ENCODE measurements around the gene MRPL19.
"Not testable (repeated sequence)": the region's sequence is repeated elsewhere in the genome, so short reads cannot be mapped to it uniquely, and the experiment has no call there.

Gene MRPL19

DNA sequence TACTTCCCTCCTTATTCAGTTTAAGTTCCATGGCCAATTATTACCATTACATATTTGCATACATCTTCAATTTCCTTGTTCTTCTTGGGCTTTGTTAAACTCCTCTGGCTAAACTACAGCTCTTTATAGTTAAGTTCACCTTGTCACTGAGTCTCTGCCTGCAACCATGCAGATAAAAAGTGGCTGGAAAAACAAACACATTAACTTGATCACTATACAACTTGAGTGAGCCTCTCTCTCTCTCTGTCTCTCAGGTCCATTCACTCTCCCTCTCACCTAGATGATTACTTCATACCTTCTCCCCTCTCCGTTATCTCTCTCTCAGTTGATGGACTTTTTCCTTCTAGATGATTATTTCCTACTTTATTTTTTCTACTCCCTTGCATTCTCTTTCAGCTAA is 33.8 kb downstream of the MRPL19 start:
- TF ChIP-seq, protein P1, sequence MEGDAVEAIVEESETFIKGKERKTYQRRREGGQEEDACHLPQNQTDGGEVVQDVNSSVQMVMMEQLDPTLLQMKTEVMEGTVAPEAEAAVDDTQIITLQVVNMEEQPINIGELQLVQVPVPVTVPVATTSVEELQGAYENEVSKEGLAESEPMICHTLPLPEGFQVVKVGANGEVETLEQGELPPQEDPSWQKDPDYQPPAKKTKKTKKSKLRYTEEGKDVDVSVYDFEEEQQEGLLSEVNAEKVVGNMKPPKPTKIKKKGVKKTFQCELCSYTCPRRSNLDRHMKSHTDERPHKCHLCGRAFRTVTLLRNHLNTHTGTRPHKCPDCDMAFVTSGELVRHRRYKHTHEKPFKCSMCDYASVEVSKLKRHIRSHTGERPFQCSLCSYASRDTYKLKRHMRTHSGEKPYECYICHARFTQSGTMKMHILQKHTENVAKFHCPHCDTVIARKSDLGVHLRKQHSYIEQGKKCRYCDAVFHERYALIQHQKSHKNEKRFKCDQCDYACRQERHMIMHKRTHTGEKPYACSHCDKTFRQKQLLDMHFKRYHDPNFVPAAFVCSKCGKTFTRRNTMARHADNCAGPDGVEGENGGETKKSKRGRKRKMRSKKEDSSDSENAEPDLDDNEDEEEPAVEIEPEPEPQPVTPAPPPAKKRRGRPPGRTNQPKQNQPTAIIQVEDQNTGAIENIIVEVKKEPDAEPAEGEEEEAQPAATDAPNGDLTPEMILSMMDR (IDR thresholded peaks at IDR 0.05; ENCODE audit: low read length, missing control alignments) = no peak
- H3K4me3 ChIP-seq (replicated peaks; ENCODE audit: low read depth, low read length) = no peak overlapping the region
- no peak for DNase-seq (ENCODE audit: low read depth)

GRCh38 chr2:75683430-75683829 is 36.8 kb downstream of the MRPL19 start:
- not testable (repeated sequence) for DNase-seq (ENCODE audit: low read depth); H3K4me3 ChIP-seq (replicated peaks; ENCODE audit: low read depth, low read length)

DNA sequence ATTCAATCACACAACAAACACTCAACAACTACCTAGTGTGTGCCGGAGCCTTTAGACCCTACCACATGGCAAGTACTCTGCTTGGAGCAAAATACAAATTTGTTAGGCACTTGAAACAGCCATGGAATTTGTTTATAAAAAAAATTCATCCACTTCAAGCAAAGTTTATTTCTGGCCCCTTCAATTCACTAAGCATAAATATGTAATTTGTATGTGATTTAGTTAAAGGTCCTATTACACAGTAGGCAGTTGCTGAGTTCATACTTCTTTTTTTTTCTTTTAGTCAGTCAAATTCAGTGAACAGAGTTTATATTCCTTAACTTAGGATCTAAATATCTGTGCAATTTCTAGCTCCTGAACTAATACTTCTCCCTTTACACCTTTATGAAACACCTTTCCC is 41.6 kb downstream of the MRPL19 start:
- H3K4me3 ChIP-seq (replicated peaks; ENCODE audit: low read depth, low read length) = no peak overlapping the region
- no peak for DNase-seq (ENCODE audit: low read depth)
- TF ChIP-seq, protein P1 (IDR thresholded peaks at IDR 0.05; ENCODE audit: low read length, missing control alignments) = no peak

DNA sequence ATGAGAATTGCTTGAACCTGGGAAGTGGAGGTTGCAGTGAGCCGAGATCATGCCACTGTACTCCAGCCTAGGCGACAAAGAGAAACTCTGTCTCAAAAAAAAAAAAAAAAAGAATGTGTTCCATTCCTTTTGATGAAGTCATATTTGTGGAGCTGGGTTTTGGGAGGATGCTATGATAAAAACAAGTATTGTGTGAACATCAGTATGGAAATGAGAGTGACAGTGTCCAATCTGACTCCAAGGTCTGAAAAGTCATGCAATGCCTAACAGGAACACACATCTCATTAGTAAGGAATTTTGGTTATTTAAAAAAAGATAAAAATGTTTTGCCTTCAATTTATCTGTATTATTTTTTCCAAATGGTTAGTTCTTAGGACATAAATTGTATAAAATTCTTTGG is 52.3 kb downstream of the MRPL19 start:
- no peak overlapping the region for H3K4me3 ChIP-seq (replicated peaks; ENCODE audit: low read depth, low read length)
- DNase-seq (ENCODE audit: low read depth) = peak; percentile 40
- TF ChIP-seq, protein P1 (IDR thresholded peaks at IDR 0.05; ENCODE audit: low read length, missing control alignments) = no peak

DNA sequence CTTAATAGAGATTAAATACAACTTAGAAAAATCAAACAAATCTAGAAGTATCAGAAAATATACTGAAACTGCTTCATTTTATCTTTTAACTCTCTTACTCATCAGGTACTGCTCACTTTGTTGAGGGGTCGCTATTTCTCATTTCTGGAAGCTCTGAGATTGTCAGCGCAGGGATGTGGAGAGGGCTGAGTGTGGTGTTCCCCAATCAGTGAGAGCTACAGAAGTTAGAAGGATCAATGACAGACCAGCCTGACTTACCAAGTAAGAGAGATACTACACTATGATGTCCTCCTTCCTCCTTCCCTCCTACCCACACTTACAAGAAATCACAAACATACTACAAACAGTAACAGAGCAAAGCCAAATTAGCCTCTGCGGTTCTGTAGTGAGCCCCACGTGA is 56.0 kb downstream of the MRPL19 start:
- TF ChIP-seq, protein P1 (IDR thresholded peaks at IDR 0.05; ENCODE audit: low read length, missing control alignments) = no peak
- DNase-seq (ENCODE audit: low read depth) = no peak
- H3K4me3 ChIP-seq (replicated peaks; ENCODE audit: low read depth, low read length) = no peak overlapping the region

- no peak overlapping the region for H3K4me3 ChIP-seq (replicated peaks; ENCODE audit: low read depth, low read length)
- no peak for DNase-seq (ENCODE audit: low read depth)
- TF ChIP-seq, protein P1 (IDR thresholded peaks at IDR 0.05; ENCODE audit: low read length, missing control alignments) = no peak
Measured at GRCh38 chr2:75703589-75704287, 57.2 kb downstream of the MRPL19 start.

DNA sequence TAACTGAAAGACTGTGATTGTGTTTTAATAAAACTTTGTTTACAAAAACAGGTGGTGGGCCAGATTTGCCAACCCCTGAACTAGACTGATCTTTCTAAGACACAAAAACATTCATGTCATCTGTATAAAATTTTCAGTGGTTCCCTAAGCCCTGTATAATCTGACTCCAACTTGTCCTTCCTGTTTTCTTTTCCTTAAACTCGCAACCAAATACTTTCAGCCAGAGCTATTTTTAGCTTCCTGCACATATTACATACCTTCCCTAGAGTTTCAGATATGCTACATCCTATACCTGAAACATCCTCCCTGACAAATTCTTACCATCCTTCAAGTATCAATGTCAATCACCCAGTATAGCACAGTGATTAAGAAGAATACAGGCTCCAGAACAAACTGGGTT is 59.3 kb downstream of the MRPL19 start:
- peak; percentile 24 for DNase-seq (ENCODE audit: low read depth)
- TF ChIP-seq, protein P1 (IDR thresholded peaks at IDR 0.05; ENCODE audit: low read length, missing control alignments) = no peak
- no peak overlapping the region for H3K4me3 ChIP-seq (replicated peaks; ENCODE audit: low read depth, low read length)

Data from fibroblast of pulmonary artery (primary cell).